ENCODE data around the gene TBL1XR1. TPM values are rescaled to one million over a fixed set of nuclear protein-coding genes. Genes with fewer than 3 reads are reported as not detected.
"Not testable (repeated sequence)": the region's sequence is repeated elsewhere in the genome, so short reads cannot be mapped to it uniquely, and the experiment has no call there.

The TBL1XR1 gene
- polyA plus RNA-seq, 3 donors from 2014 or later, result 12.1 to 19.4 (median 13.0) TPM

DNA sequence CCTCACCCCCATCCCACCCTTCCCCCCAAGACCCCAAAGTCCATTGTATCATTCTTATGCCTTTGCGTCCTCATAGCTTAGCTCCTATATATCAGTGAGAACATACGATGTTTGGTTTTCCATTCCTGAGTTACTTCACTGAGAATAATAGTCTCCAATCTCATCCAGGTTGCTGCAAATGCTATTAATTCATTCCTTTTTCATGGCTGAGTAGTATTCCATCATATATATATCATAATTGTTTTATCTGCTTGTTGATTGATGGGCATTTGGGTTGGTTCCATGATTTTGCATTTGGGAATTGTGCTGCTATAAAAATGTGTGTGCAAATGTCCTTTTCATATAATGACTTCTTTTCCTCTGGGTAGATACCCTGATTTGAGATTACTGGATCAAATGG is 197.1 kb downstream of the TBL1XR1 start:
- DNase-seq; H3K27me3 Mint-ChIP-seq (ENCODE audit: low read depth in 3 of 3); H3K27ac Mint-ChIP-seq; H3K4me1 Mint-ChIP-seq; H3K4me3 Mint-ChIP-seq: not testable (repeated sequence)
- peaks cover 4 to 16% (median 11%) of the 10 kb centered on the region in 3 donors for H3K36me3 Mint-ChIP-seq
- peaks cover 2 to 12% (median 2%) of the 10 kb centered on the region in 6 donors for H3K9me3 Mint-ChIP-seq

GRCh38 chr3:176995946-176996345 is 201.3 kb downstream of the TBL1XR1 start:
- Mint-ChIP-seq H3K4me3 (no peak overlapping the region), H3K4me1 (no peaks in the 10 kb centered on the region), H3K36me3 (peaks cover 8 to 12% (median 8%) of the 10 kb centered on the region in 3 donors), H3K9me3 (peaks cover under 1 to 12% (median 2%) of the 10 kb centered on the region in 6 donors), H3K27me3 (ENCODE audit: low read depth in 3 of 3) (peaks cover 0 to 2% (median 0%) of the 10 kb centered on the region in 3 donors), H3K27ac (no peak overlapping the region)
- DNase-seq, result no peak

DNA sequence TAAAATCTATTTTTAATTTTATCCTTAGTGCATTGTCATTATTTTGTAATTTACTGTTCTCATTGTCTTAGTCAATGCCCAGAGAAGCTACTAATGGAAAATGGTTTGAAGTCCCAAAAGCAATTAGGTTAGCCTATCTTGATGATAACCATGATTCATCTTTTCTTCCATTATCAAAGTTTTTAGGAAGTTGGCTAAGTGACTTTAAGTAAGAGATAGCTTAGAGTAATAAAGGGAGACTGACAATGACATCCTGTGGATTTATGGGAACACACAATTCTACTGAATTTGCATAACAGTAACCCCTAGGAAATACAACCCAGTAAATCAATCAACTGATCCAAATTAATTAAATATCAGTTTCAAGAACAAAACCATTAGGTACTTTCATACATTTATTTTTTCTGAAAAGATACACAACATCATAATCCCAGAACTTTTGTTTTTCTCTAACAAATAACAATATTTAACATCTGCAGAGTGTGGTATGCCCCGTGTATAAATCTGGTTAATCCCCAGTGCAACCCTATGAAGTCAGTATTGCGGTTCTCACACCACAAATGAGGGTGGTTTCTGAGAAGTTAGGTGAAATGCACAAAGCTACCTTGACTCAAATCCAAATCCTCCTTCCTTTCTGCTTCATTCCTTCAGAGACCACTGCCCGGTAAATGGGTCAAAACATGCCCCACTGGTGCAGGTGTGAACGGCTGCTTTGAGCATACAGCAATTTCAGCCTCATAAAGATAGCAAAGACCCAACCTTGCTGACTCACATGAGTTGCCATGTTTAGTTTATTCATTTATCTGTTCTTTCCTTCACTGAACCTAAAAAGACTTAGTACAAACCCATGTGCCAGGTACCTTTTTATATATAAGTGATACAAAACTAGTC is 202.1 kb downstream of the TBL1XR1 start:
- H3K27ac Mint-ChIP-seq, result no peak overlapping the region
- H3K36me3 Mint-ChIP-seq, result peaks cover under 1 to 4% (median 4%) of the 10 kb centered on the region in 3 donors
- DNase-seq, result no peak
- H3K4me3 Mint-ChIP-seq, result no peak overlapping the region
- no peaks in the 10 kb centered on the region for H3K4me1 Mint-ChIP-seq
- H3K27me3 Mint-ChIP-seq (ENCODE audit: low read depth in 3 of 3), result peaks cover 0 to 2% (median 0%) of the 10 kb centered on the region in 3 donors
- H3K9me3 Mint-ChIP-seq, result peaks cover 0 to 5% (median under 1%) of the 10 kb centered on the region in 6 donors

DNA sequence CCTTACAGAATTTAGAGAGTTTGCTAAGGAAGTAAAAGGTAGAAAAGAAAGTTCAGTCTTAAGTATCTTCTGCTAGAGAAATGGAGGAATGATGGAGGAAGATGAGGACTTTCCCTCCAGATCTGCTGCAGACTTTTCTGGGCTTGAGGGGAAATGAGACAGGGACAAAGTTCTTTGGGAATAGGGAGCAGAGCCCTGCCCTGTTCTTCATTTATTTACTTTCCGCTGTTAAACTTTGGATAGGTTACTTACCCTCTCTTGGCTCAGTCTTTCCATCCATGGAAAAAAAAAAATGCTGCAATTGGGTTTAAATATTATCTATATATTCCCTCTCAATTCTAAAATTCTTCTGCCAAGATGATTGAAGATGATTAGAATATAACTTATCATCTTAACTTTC is 202.9 kb downstream of the TBL1XR1 start:
- no peaks in the 10 kb centered on the region for H3K4me1 Mint-ChIP-seq
- H3K27ac Mint-ChIP-seq, result no peak overlapping the region
- H3K36me3 Mint-ChIP-seq, result peaks cover 0 to 4% (median 3%) of the 10 kb centered on the region in 3 donors
- H3K27me3 Mint-ChIP-seq (ENCODE audit: low read depth in 3 of 3), result peaks cover 0 to 2% (median 0%) of the 10 kb centered on the region in 3 donors
- DNase-seq, result no peak
- H3K9me3 Mint-ChIP-seq, result peaks cover 0 to 5% (median under 1%) of the 10 kb centered on the region in 6 donors
- no peak overlapping the region for H3K4me3 Mint-ChIP-seq

GRCh38 chr3:176992978-176993377 is 204.3 kb downstream of the TBL1XR1 start:
- H3K27me3 Mint-ChIP-seq (ENCODE audit: low read depth in 3 of 3), result peaks cover 0 to 2% (median 0%) of the 10 kb centered on the region in 3 donors
- H3K4me1 Mint-ChIP-seq, result no peaks in the 10 kb centered on the region
- peaks cover 0 to 4% (median 3%) of the 10 kb centered on the region in 3 donors for H3K36me3 Mint-ChIP-seq
- H3K9me3 Mint-ChIP-seq, result peaks cover 0 to 5% (median under 1%) of the 10 kb centered on the region in 6 donors
- DNase-seq, result no peak
- no peak overlapping the region for H3K27ac Mint-ChIP-seq
- no peak overlapping the region for H3K4me3 Mint-ChIP-seq

DNA sequence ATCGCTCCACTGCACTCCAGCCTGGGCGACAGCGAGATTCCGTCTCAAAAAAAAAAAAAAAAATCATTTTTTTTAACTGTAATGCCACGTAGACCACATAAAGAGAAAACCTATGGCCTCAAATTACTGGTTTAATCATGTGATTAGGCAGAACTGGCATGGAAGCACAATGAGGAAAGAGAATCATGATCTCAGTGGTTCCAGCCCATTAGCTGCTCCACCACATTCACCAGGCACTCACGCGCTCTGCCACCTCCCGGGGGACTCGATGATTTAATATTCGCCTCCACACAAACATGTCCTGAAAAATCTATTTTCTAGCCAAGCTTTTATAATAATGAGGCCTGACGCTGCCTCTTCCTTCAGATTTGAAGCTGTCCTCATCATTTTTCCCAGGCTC is 204.7 kb downstream of the TBL1XR1 start:
- DNase-seq, result no peak
- H3K9me3 Mint-ChIP-seq, result peaks cover 0 to 5% (median under 1%) of the 10 kb centered on the region in 6 donors
- no peaks in the 10 kb centered on the region for H3K4me1 Mint-ChIP-seq
- H3K36me3 Mint-ChIP-seq, result peaks cover 0 to 4% (median 3%) of the 10 kb centered on the region in 3 donors
- peaks cover 0 to 2% (median 0%) of the 10 kb centered on the region in 3 donors for H3K27me3 Mint-ChIP-seq (ENCODE audit: low read depth in 3 of 3)
- no peak overlapping the region for H3K27ac Mint-ChIP-seq
- H3K4me3 Mint-ChIP-seq, result no peak overlapping the region

DNA sequence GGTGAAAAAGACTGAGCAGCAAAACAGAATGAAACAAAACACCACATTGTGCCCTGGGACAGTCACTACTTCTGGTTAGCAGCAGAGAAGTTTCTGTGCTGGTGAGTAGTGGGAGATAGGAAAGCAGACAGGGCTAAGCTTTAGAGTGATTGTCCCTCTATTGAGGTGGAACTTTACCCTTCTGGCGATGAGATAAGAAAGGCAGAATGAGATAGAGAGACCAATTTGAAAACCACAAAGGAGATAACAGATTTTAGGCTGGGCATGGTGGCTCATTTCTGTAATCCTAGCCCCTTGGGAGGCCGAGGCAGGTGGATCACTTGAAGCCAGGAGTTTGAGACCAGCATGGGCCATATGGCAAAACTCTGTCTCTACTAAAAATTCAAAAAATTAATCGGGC is 208.5 kb downstream of the TBL1XR1 start:
- Mint-ChIP-seq H3K36me3 (peaks cover 0 to 4% (median 3%) of the 10 kb centered on the region in 3 donors), H3K27ac (no peak overlapping the region), H3K27me3 (ENCODE audit: low read depth in 3 of 3) (peaks cover 0 to 3% (median 0%) of the 10 kb centered on the region in 3 donors), H3K9me3 (peaks cover 0 to 5% (median under 1%) of the 10 kb centered on the region in 6 donors), H3K4me3 (no peak overlapping the region), H3K4me1 (no peaks in the 10 kb centered on the region)
- DNase-seq, result no peak

DNA sequence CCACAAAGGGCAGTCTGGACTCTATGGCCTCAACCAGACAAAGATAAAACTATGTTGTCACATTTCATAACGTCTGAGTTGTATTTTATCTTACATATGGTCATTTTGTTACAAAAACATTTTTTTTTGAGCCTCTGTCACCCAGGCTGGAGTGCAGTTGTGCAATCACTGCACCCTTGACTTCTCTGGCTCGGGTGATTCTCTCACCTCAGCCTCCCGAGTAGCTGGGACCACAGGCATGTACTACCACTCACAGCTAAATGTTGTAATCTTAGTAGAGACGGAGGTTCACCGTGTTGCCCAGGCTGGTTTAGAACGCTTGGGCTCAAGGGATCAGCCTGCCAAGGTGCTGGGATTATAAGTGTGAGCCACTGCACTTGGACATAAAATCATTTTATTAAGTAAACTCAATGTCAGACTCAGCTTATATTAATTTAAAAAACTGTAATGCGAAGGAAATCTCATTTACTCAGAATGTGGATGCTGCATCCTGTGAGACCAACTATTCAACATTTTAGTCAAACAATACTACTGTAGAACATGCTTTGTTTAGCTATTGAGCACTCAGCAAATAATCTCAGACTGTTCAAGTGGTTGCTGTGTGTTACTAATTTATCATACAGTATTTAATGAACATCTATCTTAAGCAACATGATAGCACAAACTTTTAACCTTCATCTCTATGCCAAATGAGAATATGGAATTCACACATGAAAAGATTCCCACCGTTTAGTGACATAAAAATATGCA is 209.2 kb downstream of the TBL1XR1 start:
- H3K4me1 Mint-ChIP-seq, result no peaks in the 10 kb centered on the region
- peaks cover 0 to 3% (median 0%) of the 10 kb centered on the region in 3 donors for H3K27me3 Mint-ChIP-seq (ENCODE audit: low read depth in 3 of 3)
- peaks cover 0 to 5% (median under 1%) of the 10 kb centered on the region in 6 donors for H3K9me3 Mint-ChIP-seq
- H3K27ac Mint-ChIP-seq, result no peak overlapping the region
- no peak for DNase-seq
- peaks cover 0 to 4% (median 3%) of the 10 kb centered on the region in 3 donors for H3K36me3 Mint-ChIP-seq
- H3K4me3 Mint-ChIP-seq, result no peak overlapping the region

GRCh38 chr3:176978441-176978840 is 218.8 kb downstream of the TBL1XR1 start:
- no peak overlapping the region for H3K27ac Mint-ChIP-seq
- DNase-seq, result no peak
- no peaks in the 10 kb centered on the region for H3K4me1 Mint-ChIP-seq
- H3K36me3 Mint-ChIP-seq, result no peaks in the 10 kb centered on the region
- peaks cover 0 to 9% (median 4%) of the 10 kb centered on the region in 3 donors for H3K27me3 Mint-ChIP-seq (ENCODE audit: low read depth in 3 of 3)
- peaks cover 0 to 3% (median 0%) of the 10 kb centered on the region in 6 donors for H3K9me3 Mint-ChIP-seq
- H3K4me3 Mint-ChIP-seq, result no peak overlapping the region

DNA sequence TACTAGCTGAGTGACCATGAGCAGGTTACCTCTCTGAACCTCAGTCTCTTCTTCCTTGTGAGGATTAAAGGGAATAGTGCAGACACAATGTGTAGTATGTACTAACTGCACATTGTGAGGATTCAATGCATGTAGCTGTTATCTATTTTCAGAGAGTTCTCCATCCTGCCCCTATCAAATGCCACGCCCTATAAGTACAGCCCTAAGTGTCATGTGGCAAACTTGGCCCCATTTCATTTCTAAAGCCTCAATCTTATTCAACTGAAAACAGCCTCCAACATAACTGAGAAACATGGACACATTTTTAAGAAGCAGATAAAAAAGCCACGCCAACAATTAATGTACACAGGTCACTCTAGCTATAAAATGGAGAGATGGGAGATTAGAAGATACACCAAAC is 220.0 kb downstream of the TBL1XR1 start:
- H3K36me3 Mint-ChIP-seq, result no peaks in the 10 kb centered on the region
- H3K9me3 Mint-ChIP-seq, result peaks cover 0 to 3% (median 0%) of the 10 kb centered on the region in 6 donors
- H3K4me1 Mint-ChIP-seq, result no peaks in the 10 kb centered on the region
- H3K27ac Mint-ChIP-seq, result no peak overlapping the region
- H3K4me3 Mint-ChIP-seq, result no peak overlapping the region
- peaks cover 0 to 9% (median 4%) of the 10 kb centered on the region in 3 donors for H3K27me3 Mint-ChIP-seq (ENCODE audit: low read depth in 3 of 3)
- DNase-seq, result no peak

DNA sequence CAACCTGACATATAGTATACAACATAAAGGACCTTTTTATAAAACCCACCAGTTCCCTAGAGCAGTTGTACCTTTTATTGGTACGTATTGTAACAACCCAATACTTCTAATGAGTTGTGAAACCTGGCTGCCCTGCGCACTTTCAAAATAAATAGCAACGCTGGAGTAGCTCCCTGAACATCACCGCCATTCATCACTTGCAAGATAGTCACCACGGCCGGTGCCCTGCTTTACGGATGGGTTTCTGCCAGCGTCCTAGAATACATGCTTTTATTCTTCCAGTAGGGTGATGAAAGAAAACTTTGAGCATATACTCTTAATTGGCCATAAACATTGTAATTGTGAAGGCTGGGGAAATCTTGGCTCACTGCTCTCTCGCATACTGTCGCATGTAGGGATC is 220.7 kb downstream of the TBL1XR1 start:
- Mint-ChIP-seq H3K27me3 (ENCODE audit: low read depth in 3 of 3) (peaks cover 0 to 9% (median 4%) of the 10 kb centered on the region in 3 donors), H3K4me3 (no peak overlapping the region), H3K36me3 (no peaks in the 10 kb centered on the region), H3K27ac (no peak overlapping the region), H3K9me3 (no peaks in the 10 kb centered on the region), H3K4me1 (no peaks in the 10 kb centered on the region)
- no peak for DNase-seq

GRCh38 chr3:176974279-176974678 is 223.0 kb downstream of the TBL1XR1 start:
- no peak for DNase-seq
- Mint-ChIP-seq H3K9me3 (no peaks in the 10 kb centered on the region), H3K27ac (no peak overlapping the region), H3K27me3 (ENCODE audit: low read depth in 3 of 3) (peaks cover 0 to 3% (median 2%) of the 10 kb centered on the region in 3 donors), H3K36me3 (no peaks in the 10 kb centered on the region), H3K4me1 (no peaks in the 10 kb centered on the region), H3K4me3 (no peak overlapping the region)

DNA sequence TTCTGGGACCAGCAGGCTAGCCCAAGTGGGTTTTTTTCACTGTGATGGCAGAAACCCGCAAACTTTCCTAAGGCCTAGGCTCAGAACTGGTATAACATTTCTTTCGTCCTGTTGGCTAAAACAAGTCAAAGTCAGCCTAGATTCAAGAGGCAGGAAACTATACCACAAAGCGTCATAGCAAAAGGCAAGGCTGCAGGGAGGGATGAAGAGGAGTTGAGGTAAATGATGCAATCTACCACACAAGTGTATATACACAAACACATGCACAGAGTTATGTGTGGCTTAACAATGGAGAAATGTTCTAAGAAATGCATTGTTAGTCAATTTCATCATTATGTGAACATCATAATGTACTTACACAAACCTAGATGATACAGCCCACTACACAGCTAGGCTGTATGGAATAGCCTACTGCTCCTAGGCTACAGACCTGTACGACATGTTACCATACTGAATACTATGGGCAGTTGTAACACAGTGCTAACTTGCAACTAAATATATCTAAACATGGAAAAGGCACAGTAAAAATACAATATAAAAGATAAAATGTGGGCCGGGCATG is 225.6 kb downstream of the TBL1XR1 start:
- no peak for DNase-seq
- Mint-ChIP-seq H3K27me3 (ENCODE audit: low read depth in 3 of 3) (peaks cover 0 to 2% (median 0%) of the 10 kb centered on the region in 3 donors), H3K4me1 (no peaks in the 10 kb centered on the region), H3K4me3 (no peak overlapping the region), H3K27ac (no peak overlapping the region), H3K36me3 (no peaks in the 10 kb centered on the region), H3K9me3 (no peaks in the 10 kb centered on the region)
